HEK293 (cell line): ENCODE results near the gene TRIM65.

Experiments
- CTCF ChIA-PET: fragments of 350-600 bp; formaldehyde crosslinking; extraction: SDS; loops from one replicate; lab custom pipeline; 2021; ENCODE audit warnings: antibody characterized with exemption; lab: Yijun Ruan, JAX
- POLR2A ChIA-PET: fragments of 300-600 bp; formaldehyde crosslinking; extraction: SDS; loops from one replicate; lab custom pipeline; 2020; ENCODE audit warnings: antibody characterized with exemption, inconsistent platforms; lab: Yijun Ruan, JAX
- H3K27ac ChIP-seq: fragments of 200-500 bp; sonication (Bioruptor generic); 2 replicates; pipeline ENCODE4 v1.5.1; 2014; ENCODE audit warnings: low read depth, low read length, control low read depth, inconsistent platforms; ENCODE audit errors: extremely low read depth
- H3K36me3 ChIP-seq, 2 experiments: fragments of 200-500 bp in 1 of 2; sonication (Bioruptor generic) in 1 of 2; 1 replicate in 1 of 2; 2 replicates in 1 of 2; pipeline ENCODE4 v1.5.1; 2014 to 2017; ENCODE audit warnings: inconsistent platforms in 2 of 2, low read length in 2 of 2; ENCODE audit not compliant: control insufficient read depth in 2 of 2, insufficient read depth in 1 of 2
- H3K4me1 ChIP-seq: fragments of 200-500 bp; sonication (Bioruptor generic); 2 replicates; pipeline ENCODE4 v1.5.1; 2014; ENCODE audit warnings: mild to moderate bottlenecking, low read length, inconsistent platforms; ENCODE audit not compliant: control insufficient read depth, insufficient read depth
- H3K4me3 ChIP-seq: 2 replicates; pipeline ENCODE4 v1.5.1; 2011; ENCODE audit warnings: low read depth, mild to moderate bottlenecking, control low read depth, low read length, moderate library complexity
- H3K9me3 ChIP-seq: fragments of 200-500 bp; sonication (Bioruptor generic); 2 replicates; pipeline ENCODE4 v1.5.1; 2014; ENCODE audit warnings: low read depth, low read length, inconsistent platforms; ENCODE audit not compliant: control insufficient read depth, insufficient read depth
- FEZF1 ChIP-seq: fragments of 450-650 bp; formaldehyde crosslinking; IDR thresholded peaks from 2 replicates; pipeline ENCODE4 v1.5.1; 2016; ENCODE audit warnings: missing biosample characterization, missing genetic modification characterization
- HOXD13 ChIP-seq: sonication (generic); formaldehyde crosslinking; IDR thresholded peaks from 2 replicates; pipeline ENCODE4 v1.8.0; 2022; ENCODE audit warnings: missing genetic modification reagents, borderline replicate concordance
- SP3 ChIP-seq: fragments of 450-650 bp; formaldehyde crosslinking; IDR thresholded peaks from 2 replicates; pipeline ENCODE4 v1.5.1; 2016; ENCODE audit warnings: missing biosample characterization, missing genetic modification characterization
- ZIC2 ChIP-seq: fragments of 450-650 bp; formaldehyde crosslinking; IDR thresholded peaks from 2 replicates; pipeline ENCODE4 v1.5.1; 2016; ENCODE audit warnings: missing biosample characterization, missing genetic modification characterization
- ZNF391 ChIP-seq: fragments of 450-650 bp; formaldehyde crosslinking; IDR thresholded peaks from 2 replicates; pipeline ENCODE4 v1.5.1; 2016; ENCODE audit warnings: low read depth, missing biosample characterization, missing genetic modification characterization, borderline replicate concordance
- ZNF510 ChIP-seq: fragments of 450-650 bp; formaldehyde crosslinking; IDR thresholded peaks from 2 replicates; pipeline ENCODE4 v1.5.1; 2018; ENCODE audit warnings: mild to moderate bottlenecking, missing genetic modification characterization, missing biosample characterization; ENCODE audit not compliant: insufficient replicate concordance
- ZNF544 ChIP-seq: fragments of 450-650 bp; formaldehyde crosslinking; IDR thresholded peaks from 2 replicates; pipeline ENCODE4 v1.5.0; 2017; ENCODE audit warnings: missing biosample characterization, missing genetic modification characterization
- ZNF555 ChIP-seq: fragments of 450-650 bp; formaldehyde crosslinking; conservative IDR thresholded peaks from 2 replicates; pipeline ENCODE4 v1.5.1; 2017; ENCODE audit warnings: missing biosample characterization, mild to moderate bottlenecking, missing genetic modification characterization, inconsistent platforms
- ZNF561 ChIP-seq: fragments of 450-650 bp; IDR thresholded peaks from 2 replicates; pipeline ENCODE4 v1.5.1; 2018; ENCODE audit warnings: missing biosample characterization, missing genetic modification characterization, borderline replicate concordance
- ZNF670 ChIP-seq: fragments of 450-650 bp; formaldehyde crosslinking; IDR thresholded peaks from 2 replicates; pipeline ENCODE4 v1.5.1; 2016; ENCODE audit warnings: missing biosample characterization, missing genetic modification characterization, low read depth
- TF ChIP-seq, protein P1 (sequence below): fragments of 450-650 bp; formaldehyde crosslinking; IDR thresholded peaks from 2 replicates; pipeline ENCODE4 v1.5.1; 2016; ENCODE audit warnings: missing biosample characterization, missing genetic modification characterization
- TF ChIP-seq, protein P2 (sequence below): fragments of 450-650 bp; formaldehyde crosslinking; IDR thresholded peaks from 2 replicates; pipeline ENCODE4 v1.5.1; 2016; ENCODE audit warnings: missing biosample characterization, missing genetic modification characterization
- TF ChIP-seq, protein P3 (sequence below): fragments of 450-650 bp; formaldehyde crosslinking; IDR thresholded peaks from 2 replicates; pipeline ENCODE4 v1.5.1; 2016; ENCODE audit warnings: missing biosample characterization, missing genetic modification characterization
- TF ChIP-seq, protein P4 (sequence below): fragments of 450-650 bp; formaldehyde crosslinking; IDR thresholded peaks from 2 replicates; pipeline ENCODE4 v1.5.1; 2016; ENCODE audit warnings: missing biosample characterization, missing genetic modification characterization
- TF ChIP-seq, protein P5 (sequence below): fragments of 450-650 bp; formaldehyde crosslinking; IDR thresholded peaks from 2 replicates; pipeline ENCODE4 v1.5.0; 2017; ENCODE audit warnings: missing biosample characterization, missing genetic modification characterization, borderline replicate concordance
- TF ChIP-seq, protein P6 (sequence below): fragments of 450-650 bp; formaldehyde crosslinking; IDR thresholded peaks from 2 replicates; pipeline ENCODE4 v1.5.1; 2016; ENCODE audit warnings: missing biosample characterization, missing genetic modification characterization

Gene TRIM65

DNA sequence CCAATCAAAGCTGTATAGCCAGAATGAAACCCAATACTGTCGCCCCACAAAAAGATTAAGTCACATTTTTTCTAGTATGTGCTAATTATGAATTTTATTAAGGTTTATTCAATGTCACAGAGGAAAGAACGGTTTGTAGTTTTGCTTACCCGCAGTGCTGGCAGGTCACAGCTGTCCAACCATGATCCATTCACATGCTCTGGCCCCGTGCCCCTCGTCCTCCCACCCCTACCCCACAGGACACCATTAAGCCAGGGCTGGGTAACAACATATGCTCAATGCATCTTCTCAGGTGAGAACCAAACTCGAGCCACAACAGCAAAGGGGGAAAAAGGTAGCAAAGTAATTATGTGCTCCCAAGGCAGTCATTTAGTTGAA is 44.7 kb upstream of the TRIM65 start:
- CTCF ChIA-PET, result interaction anchor here (0.7 to 1.9 kb wide), 6 partner anchors 11 to 64 kb away, joined by 3 to 9 read pairs (median 4); partner anchors contain the start of gene CDK3
- no peak overlapping the region; the same call in 1 of the 2 replicates for H3K4me3 ChIP-seq
- TF ChIP-seq, protein P1, sequence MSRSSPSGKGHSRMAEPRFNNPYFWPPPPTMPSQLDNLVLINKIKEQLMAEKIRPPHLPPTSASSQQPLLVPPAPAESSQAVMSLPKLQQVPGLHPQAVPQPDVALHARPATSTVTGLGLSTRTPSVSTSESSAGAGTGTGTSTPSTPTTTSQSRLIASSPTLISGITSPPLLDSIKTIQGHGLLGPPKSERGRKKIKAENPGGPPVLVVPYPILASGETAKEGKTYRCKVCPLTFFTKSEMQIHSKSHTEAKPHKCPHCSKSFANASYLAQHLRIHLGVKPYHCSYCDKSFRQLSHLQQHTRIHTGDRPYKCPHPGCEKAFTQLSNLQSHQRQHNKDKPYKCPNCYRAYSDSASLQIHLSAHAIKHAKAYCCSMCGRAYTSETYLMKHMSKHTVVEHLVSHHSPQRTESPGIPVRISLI (tag by site-specific recombination), result no peak
- TF ChIP-seq ZNF670 (tag by site-specific recombination), result no peak
- TF ChIP-seq, protein P2, sequence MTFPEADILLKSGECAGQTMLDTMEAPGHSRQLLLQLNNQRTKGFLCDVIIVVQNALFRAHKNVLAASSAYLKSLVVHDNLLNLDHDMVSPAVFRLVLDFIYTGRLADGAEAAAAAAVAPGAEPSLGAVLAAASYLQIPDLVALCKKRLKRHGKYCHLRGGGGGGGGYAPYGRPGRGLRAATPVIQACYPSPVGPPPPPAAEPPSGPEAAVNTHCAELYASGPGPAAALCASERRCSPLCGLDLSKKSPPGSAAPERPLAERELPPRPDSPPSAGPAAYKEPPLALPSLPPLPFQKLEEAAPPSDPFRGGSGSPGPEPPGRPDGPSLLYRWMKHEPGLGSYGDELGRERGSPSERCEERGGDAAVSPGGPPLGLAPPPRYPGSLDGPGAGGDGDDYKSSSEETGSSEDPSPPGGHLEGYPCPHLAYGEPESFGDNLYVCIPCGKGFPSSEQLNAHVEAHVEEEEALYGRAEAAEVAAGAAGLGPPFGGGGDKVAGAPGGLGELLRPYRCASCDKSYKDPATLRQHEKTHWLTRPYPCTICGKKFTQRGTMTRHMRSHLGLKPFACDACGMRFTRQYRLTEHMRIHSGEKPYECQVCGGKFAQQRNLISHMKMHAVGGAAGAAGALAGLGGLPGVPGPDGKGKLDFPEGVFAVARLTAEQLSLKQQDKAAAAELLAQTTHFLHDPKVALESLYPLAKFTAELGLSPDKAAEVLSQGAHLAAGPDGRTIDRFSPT (tag by site-specific recombination), result no peak
- no peak for TF ChIP-seq ZNF510 (tag by site-specific recombination)
- TF ChIP-seq ZNF391 (tag by site-specific recombination), result no peak
- TF ChIP-seq, protein P3, sequence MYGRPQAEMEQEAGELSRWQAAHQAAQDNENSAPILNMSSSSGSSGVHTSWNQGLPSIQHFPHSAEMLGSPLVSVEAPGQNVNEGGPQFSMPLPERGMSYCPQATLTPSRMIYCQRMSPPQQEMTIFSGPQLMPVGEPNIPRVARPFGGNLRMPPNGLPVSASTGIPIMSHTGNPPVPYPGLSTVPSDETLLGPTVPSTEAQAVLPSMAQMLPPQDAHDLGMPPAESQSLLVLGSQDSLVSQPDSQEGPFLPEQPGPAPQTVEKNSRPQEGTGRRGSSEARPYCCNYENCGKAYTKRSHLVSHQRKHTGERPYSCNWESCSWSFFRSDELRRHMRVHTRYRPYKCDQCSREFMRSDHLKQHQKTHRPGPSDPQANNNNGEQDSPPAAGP (tag by site-specific recombination), result no peak
- no peak for TF ChIP-seq FEZF1 (tag by site-specific recombination)
- no peak for TF ChIP-seq ZNF544
- TF ChIP-seq ZNF561 (tag by site-specific recombination), result no peak
- TF ChIP-seq, protein P4, sequence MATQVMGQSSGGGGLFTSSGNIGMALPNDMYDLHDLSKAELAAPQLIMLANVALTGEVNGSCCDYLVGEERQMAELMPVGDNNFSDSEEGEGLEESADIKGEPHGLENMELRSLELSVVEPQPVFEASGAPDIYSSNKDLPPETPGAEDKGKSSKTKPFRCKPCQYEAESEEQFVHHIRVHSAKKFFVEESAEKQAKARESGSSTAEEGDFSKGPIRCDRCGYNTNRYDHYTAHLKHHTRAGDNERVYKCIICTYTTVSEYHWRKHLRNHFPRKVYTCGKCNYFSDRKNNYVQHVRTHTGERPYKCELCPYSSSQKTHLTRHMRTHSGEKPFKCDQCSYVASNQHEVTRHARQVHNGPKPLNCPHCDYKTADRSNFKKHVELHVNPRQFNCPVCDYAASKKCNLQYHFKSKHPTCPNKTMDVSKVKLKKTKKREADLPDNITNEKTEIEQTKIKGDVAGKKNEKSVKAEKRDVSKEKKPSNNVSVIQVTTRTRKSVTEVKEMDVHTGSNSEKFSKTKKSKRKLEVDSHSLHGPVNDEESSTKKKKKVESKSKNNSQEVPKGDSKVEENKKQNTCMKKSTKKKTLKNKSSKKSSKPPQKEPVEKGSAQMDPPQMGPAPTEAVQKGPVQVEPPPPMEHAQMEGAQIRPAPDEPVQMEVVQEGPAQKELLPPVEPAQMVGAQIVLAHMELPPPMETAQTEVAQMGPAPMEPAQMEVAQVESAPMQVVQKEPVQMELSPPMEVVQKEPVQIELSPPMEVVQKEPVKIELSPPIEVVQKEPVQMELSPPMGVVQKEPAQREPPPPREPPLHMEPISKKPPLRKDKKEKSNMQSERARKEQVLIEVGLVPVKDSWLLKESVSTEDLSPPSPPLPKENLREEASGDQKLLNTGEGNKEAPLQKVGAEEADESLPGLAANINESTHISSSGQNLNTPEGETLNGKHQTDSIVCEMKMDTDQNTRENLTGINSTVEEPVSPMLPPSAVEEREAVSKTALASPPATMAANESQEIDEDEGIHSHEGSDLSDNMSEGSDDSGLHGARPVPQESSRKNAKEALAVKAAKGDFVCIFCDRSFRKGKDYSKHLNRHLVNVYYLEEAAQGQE, result no peak
- TF ChIP-seq ZIC2 (tag by site-specific recombination), result no peak
- TF ChIP-seq ZNF555 (tag by site-specific recombination), result no peak
- TF ChIP-seq, protein P5, sequence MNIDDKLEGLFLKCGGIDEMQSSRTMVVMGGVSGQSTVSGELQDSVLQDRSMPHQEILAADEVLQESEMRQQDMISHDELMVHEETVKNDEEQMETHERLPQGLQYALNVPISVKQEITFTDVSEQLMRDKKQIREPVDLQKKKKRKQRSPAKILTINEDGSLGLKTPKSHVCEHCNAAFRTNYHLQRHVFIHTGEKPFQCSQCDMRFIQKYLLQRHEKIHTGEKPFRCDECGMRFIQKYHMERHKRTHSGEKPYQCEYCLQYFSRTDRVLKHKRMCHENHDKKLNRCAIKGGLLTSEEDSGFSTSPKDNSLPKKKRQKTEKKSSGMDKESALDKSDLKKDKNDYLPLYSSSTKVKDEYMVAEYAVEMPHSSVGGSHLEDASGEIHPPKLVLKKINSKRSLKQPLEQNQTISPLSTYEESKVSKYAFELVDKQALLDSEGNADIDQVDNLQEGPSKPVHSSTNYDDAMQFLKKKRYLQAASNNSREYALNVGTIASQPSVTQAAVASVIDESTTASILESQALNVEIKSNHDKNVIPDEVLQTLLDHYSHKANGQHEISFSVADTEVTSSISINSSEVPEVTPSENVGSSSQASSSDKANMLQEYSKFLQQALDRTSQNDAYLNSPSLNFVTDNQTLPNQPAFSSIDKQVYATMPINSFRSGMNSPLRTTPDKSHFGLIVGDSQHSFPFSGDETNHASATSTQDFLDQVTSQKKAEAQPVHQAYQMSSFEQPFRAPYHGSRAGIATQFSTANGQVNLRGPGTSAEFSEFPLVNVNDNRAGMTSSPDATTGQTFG (tag by site-specific recombination), result no peak
- TF ChIP-seq SP3 (tag by site-specific recombination), result no peak
- TF ChIP-seq HOXD13 (CRISPR knock-in tag), result no peak
- TF ChIP-seq, protein P6, sequence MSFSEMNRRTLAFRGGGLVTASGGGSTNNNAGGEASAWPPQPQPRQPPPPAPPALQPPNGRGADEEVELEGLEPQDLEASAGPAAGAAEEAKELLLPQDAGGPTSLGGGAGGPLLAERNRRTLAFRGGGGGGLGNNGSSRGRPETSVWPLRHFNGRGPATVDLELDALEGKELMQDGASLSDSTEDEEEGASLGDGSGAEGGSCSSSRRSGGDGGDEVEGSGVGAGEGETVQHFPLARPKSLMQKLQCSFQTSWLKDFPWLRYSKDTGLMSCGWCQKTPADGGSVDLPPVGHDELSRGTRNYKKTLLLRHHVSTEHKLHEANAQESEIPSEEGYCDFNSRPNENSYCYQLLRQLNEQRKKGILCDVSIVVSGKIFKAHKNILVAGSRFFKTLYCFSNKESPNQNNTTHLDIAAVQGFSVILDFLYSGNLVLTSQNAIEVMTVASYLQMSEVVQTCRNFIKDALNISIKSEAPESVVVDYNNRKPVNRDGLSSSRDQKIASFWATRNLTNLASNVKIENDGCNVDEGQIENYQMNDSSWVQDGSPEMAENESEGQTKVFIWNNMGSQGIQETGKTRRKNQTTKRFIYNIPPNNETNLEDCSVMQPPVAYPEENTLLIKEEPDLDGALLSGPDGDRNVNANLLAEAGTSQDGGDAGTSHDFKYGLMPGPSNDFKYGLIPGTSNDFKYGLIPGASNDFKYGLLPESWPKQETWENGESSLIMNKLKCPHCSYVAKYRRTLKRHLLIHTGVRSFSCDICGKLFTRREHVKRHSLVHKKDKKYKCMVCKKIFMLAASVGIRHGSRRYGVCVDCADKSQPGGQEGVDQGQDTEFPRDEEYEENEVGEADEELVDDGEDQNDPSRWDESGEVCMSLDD (tag by site-specific recombination), result no peak

More for the DNA sequence above, 44.7 kb upstream of the TRIM65 start:
- peaks cover 3% of the 10 kb centered on the region; the same call in 1 of the 2 replicates for H3K4me1 ChIP-seq
- peaks cover 9 to 32% of the 10 kb centered on the region in 2 experiments for H3K36me3 ChIP-seq
- POLR2A ChIA-PET, result interaction anchor here (0.5 to 1.9 kb wide), 29 partner anchors 9 to 412 kb away, joined by 3 to 20 read pairs (median 4); partner anchors contain the start of genes ACOX1, CDK3, MRPL38 and PRPSAP1
- H3K9me3 ChIP-seq, result no peaks in the 10 kb centered on the region
- H3K27ac ChIP-seq, result no peak overlapping the region; the same call in 1 of the 2 replicates
